Measurements from ENCODE around the gene USP25.

The USP25 gene

DNA sequence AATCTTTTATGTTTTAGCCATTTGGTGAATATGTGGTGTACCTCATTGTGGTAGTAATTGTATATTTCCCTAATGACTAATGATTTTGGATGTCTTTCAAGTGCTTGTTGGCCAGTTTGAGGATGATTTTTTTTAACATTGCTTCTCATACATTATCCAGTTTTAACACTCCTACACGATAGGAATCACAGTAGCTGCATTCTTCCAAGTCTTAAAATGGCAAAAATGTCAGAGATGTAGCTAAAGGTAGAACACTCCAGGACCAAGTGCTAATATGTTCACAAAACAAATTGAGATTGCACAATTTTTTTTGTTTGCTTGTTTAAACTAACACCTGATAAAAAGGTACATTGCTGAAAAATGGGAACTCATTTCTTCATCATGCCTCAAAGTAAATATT is 11.7 kb downstream of the USP25 start:
- ChIA-PET POLR2A (no interaction called here), CTCF (no interaction called here)

DNA sequence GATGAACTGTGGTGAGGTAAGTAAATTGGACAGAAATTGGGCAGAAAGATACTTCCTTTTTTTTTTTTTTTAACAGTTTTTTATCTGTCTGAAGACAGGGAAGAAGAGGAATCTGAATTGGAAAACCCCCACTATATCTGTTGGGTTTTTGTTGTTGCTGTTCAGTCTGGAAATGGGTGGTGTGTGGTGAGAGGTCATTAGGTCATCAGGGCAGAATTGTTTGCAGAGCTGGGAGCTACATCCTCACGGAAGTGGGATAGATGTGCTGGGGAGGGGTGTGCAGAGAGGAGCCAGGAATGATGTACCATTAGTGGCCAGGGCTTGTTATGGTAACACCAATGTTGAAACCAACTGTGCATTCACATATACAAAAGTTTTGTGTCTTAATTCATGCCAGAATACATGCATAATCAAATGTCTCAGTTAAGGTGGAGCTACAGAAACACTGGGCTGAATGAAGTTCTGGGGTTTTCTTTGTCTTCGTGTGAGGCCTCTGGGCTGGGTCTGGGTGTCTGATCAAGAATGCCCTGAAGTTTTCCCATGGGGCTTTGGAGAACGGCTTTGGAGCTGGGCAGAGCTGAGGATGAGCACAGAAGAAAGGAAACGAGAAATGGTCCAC is 12.4 kb downstream of the USP25 start:
- CTCF ChIA-PET, result no interaction called here
- Histone ChIP-seq H3K9me3 (ENCODE audit: control insufficient read depth, insufficient read depth, low read depth, low read length) (no peaks in the 10 kb centered on the region), H3K4me1 (ENCODE audit: control insufficient read depth, insufficient read depth, low read length) (peaks cover 30% of the 10 kb centered on the region), H3K4me3 (ENCODE audit: low read depth, low read length) (no peak overlapping the region), H3K27ac (ENCODE audit: extremely low read depth, low read depth, low read length) (no peak overlapping the region), H3K36me3 (ENCODE audit: control insufficient read depth in 2 of 2, insufficient read depth in 1 of 2, low read length in 2 of 2) (no peaks in the 10 kb centered on the region)
- TF ChIP-seq ZNF121 (tag by site-specific recombination; IDR thresholded peaks at IDR 0.05) (no peak), ZNF776 (tag by site-specific recombination; IDR thresholded peaks at IDR 0.05; ENCODE audit: borderline replicate concordance) (no peak), ZNF335 (tag by site-specific recombination; conservative IDR thresholded peaks at IDR 0.05) (no peak)
- POLR2A ChIA-PET, result no interaction called here

More for the DNA sequence above, 11.7 kb downstream of the USP25 start:
- Histone ChIP-seq H3K4me3 (ENCODE audit: low read depth, low read length) (no peak overlapping the region), H3K27ac (ENCODE audit: extremely low read depth, low read depth, low read length) (no peak overlapping the region), H3K4me1 (ENCODE audit: control insufficient read depth, insufficient read depth, low read length) (peaks cover 33% of the 10 kb centered on the region), H3K36me3 (ENCODE audit: control insufficient read depth in 2 of 2, insufficient read depth in 1 of 2, low read length in 2 of 2) (no peaks in the 10 kb centered on the region), H3K9me3 (ENCODE audit: control insufficient read depth, insufficient read depth, low read depth, low read length) (no peaks in the 10 kb centered on the region)
- TF ChIP-seq ZNF677 (tag by site-specific recombination; IDR thresholded peaks at IDR 0.05) (no peak), ZNF777 (tag by site-specific recombination; IDR thresholded peaks at IDR 0.05; ENCODE audit: borderline replicate concordance) (no peak)

DNA sequence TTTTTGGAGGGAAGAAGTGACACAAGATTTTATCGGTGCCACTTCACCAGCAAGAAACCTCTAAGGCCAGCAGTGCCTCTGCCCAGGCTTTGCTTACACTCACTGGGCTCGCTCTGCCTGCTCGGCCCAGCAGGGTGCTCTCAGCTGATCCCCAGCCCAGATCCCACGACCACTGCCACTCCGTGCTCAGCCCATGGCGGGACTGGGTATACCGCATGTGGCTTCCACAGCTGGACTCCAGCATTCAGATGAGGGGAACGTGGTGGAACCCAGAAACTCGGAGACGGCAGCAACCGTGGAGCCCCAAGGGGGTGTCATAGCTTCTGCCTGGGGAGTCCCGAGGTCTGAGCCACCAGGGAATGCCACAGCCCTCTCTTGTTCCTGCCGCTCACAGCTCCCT is 12.9 kb downstream of the USP25 start:
- TF ChIP-seq ZNF37A (tag by site-specific recombination; IDR thresholded peaks at IDR 0.05), result no peak
- no peak for TF ChIP-seq ZNF423 (tag by site-specific recombination; IDR thresholded peaks at IDR 0.05)
- TF ChIP-seq ZNF843 (tag by site-specific recombination; IDR thresholded peaks at IDR 0.05), result no peak
- TF ChIP-seq ZNF768 (tag by site-specific recombination; IDR thresholded peaks at IDR 0.05), result no peak
- TF ChIP-seq HOXD13 (CRISPR knock-in tag; IDR thresholded peaks at IDR 0.05; ENCODE audit: borderline replicate concordance), result no peak
- TF ChIP-seq, protein P1, sequence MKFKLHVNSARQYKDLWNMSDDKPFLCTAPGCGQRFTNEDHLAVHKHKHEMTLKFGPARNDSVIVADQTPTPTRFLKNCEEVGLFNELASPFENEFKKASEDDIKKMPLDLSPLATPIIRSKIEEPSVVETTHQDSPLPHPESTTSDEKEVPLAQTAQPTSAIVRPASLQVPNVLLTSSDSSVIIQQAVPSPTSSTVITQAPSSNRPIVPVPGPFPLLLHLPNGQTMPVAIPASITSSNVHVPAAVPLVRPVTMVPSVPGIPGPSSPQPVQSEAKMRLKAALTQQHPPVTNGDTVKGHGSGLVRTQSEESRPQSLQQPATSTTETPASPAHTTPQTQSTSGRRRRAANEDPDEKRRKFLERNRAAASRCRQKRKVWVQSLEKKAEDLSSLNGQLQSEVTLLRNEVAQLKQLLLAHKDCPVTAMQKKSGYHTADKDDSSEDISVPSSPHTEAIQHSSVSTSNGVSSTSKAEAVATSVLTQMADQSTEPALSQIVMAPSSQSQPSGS (tag by site-specific recombination; IDR thresholded peaks at IDR 0.05; ENCODE audit: low read depth), result no peak
- TF ChIP-seq, protein P2, sequence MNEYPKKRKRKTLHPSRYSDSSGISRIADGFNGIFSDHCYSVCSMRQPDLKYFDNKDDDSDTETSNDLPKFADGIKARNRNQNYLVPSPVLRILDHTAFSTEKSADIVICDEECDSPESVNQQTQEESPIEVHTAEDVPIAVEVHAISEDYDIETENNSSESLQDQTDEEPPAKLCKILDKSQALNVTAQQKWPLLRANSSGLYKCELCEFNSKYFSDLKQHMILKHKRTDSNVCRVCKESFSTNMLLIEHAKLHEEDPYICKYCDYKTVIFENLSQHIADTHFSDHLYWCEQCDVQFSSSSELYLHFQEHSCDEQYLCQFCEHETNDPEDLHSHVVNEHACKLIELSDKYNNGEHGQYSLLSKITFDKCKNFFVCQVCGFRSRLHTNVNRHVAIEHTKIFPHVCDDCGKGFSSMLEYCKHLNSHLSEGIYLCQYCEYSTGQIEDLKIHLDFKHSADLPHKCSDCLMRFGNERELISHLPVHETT (tag by site-specific recombination; IDR thresholded peaks at IDR 0.05), result no peak
- no peak for TF ChIP-seq ZBTB21 (tag by site-specific recombination; IDR thresholded peaks at IDR 0.05)
- TF ChIP-seq ZFP37 (tag by site-specific recombination; IDR thresholded peaks at IDR 0.05), result no peak
- no peak for TF ChIP-seq ZNF23 (tag by site-specific recombination; IDR thresholded peaks at IDR 0.05; ENCODE audit: borderline replicate concordance)
- TF ChIP-seq SCRT1 (tag by site-specific recombination; IDR thresholded peaks at IDR 0.05; ENCODE audit: borderline replicate concordance), result no peak
- TF ChIP-seq WT1 (tag by site-specific recombination; IDR thresholded peaks at IDR 0.05), result no peak
- TF ChIP-seq IKZF3 (tag by site-specific recombination; IDR thresholded peaks at IDR 0.05), result no peak
- CTCF ChIA-PET, result no interaction called here
- H3K9me3 ChIP-seq (ENCODE audit: control insufficient read depth, insufficient read depth, low read depth, low read length), result no peaks in the 10 kb centered on the region
- POLR2A ChIA-PET, result no interaction called here
- H3K27ac ChIP-seq (ENCODE audit: extremely low read depth, low read depth, low read length), result no peak overlapping the region
- no peak overlapping the region for H3K4me3 ChIP-seq (ENCODE audit: low read depth, low read length)
- H3K36me3 ChIP-seq (ENCODE audit: control insufficient read depth in 2 of 2, insufficient read depth in 1 of 2, low read length in 2 of 2), result no peaks in the 10 kb centered on the region
- H3K4me1 ChIP-seq (ENCODE audit: control insufficient read depth, insufficient read depth, low read length), result peaks cover 30% of the 10 kb centered on the region

Data from HEK293 (cell line).